GM21576 (cell line): ENCODE results near the gene WFIKKN1.

Source experiments
- ATAC-seq: cut with Tn5 transposase; IDR thresholded peaks from one replicate; pipeline ENCODE4 v1.9.1; 2021; ENCODE audit warnings: mild to moderate bottlenecking, moderate library complexity; ENCODE audit not compliant: unreplicated experiment

Gene WFIKKN1

GRCh38 chr16:630815-631405 is at the start of gene WFIKKN1:
Gene WFIKKN1 (plus strand): TSS chr16:630985. CDS start chr16:631254, 269 bp downstream.
- no peak for ATAC-seq

- no peak for ATAC-seq
Measured at GRCh38 chr16:582218-582613, 48.6 kb upstream of the WFIKKN1 start.

- no peak for ATAC-seq
Measured at GRCh38 chr16:582614-583331, 48.0 kb upstream of the WFIKKN1 start.

GRCh38 chr16:583470-583814 is 47.3 kb upstream of the WFIKKN1 start:
- no peak for ATAC-seq

GRCh38 chr16:583815-584591 is 46.8 kb upstream of the WFIKKN1 start:
- no peak for ATAC-seq

GRCh38 chr16:585351-585750 is 45.4 kb upstream of the WFIKKN1 start:
- ATAC-seq, result no peak

- ATAC-seq, result no peak
Measured at GRCh38 chr16:586047-586644, 44.6 kb upstream of the WFIKKN1 start.

GRCh38 chr16:586645-587590 is 43.9 kb upstream of the WFIKKN1 start:
- ATAC-seq, result no peak

GRCh38 chr16:588639-588888 is 42.2 kb upstream of the WFIKKN1 start:
- ATAC-seq, result peak; percentile 8

GRCh38 chr16:588889-589657 is 41.7 kb upstream of the WFIKKN1 start:
- ATAC-seq, result peak; percentile 70

- ATAC-seq, result peak; percentile 65
Measured at GRCh38 chr16:589658-590187, 41.1 kb upstream of the WFIKKN1 start, which contains the start of gene RAB40C. Gene RAB40C (plus strand): TSS chr16:590066. CDS start chr16:590292, 226 bp downstream.

GRCh38 chr16:590188-590814 is 40.5 kb upstream of the WFIKKN1 start:
- ATAC-seq, result no peak

- no peak for ATAC-seq
Measured at GRCh38 chr16:590815-591200, 40.0 kb upstream of the WFIKKN1 start.

- no peak for ATAC-seq
Measured at GRCh38 chr16:591231-591630, 39.6 kb upstream of the WFIKKN1 start.

GRCh38 chr16:591892-592517 is 38.8 kb upstream of the WFIKKN1 start:
- ATAC-seq, result no peak

GRCh38 chr16:592518-593306 is 38.1 kb upstream of the WFIKKN1 start:
- ATAC-seq, result no peak

GRCh38 chr16:593406-593805 is 37.4 kb upstream of the WFIKKN1 start:
- ATAC-seq, result no peak

- no peak for ATAC-seq
Measured at GRCh38 chr16:593807-594206, 37.0 kb upstream of the WFIKKN1 start.
